Stimulated activated CD4-positive, alpha-beta T cell treated with anti-CD3 and anti-CD28 coated beads, Interleukin-15, amount 100 ng/mL, for 1 hour (primary cell): ENCODE data around the gene RAET1L.
"Not testable (repeated sequence)": the region's sequence is repeated elsewhere in the genome, so short reads cannot be mapped to it uniquely, and the experiment has no call there.

Experiments
- DNase-seq, 2 donors: peaks; one replicate each; pipeline ENCODE4 v3.0.0-alpha.2; 2020; ENCODE audit warnings: low read depth in 1 of 2, low spot score in 1 of 2

Gene RAET1L

GRCh38 chr6:150044621-150045145 lies 19.4 kb upstream of the RAET1L start:
- DNase-seq, result no peak

GRCh38 chr6:150043501-150044412 lies 18.4 kb upstream of the RAET1L start:
- no peak for DNase-seq

- DNase-seq, result no peak
Observed at GRCh38 chr6:150043096-150043495, 17.8 kb upstream of the RAET1L start.

GRCh38 chr6:150038202-150039062 lies 13.1 kb upstream of the RAET1L start:
- DNase-seq, result no peak

GRCh38 chr6:150037526-150038201 lies 12.3 kb upstream of the RAET1L start:
- no peak for DNase-seq

GRCh38 chr6:150036081-150036480 lies 10.7 kb upstream of the RAET1L start:
- DNase-seq, result no peak

- DNase-seq, result no peak
Observed at GRCh38 chr6:150033207-150033771, 8.0 kb upstream of the RAET1L start.

GRCh38 chr6:150032598-150032997 lies 7.3 kb upstream of the RAET1L start:
- no peak for DNase-seq

- no peak for DNase-seq
Observed at GRCh38 chr6:150030611-150031010, 5.3 kb upstream of the RAET1L start.

- no peak for DNase-seq
Observed at GRCh38 chr6:150029749-150030148, 4.4 kb upstream of the RAET1L start.

GRCh38 chr6:150029276-150029675 lies 3.9 kb upstream of the RAET1L start:
- DNase-seq, result no peak

- DNase-seq, result no peak
Observed at GRCh38 chr6:150028799-150029198, 3.5 kb upstream of the RAET1L start.

- DNase-seq, result no peak
Observed at GRCh38 chr6:150027806-150028565, 2.7 kb upstream of the RAET1L start.

GRCh38 chr6:150026976-150027805 lies 1.9 kb upstream of the RAET1L start:
- DNase-seq, result no peak

GRCh38 chr6:150024646-150025155 lies 631 bp downstream of the RAET1L start:
- no peak for DNase-seq

- DNase-seq, result not testable (repeated sequence)
Observed at GRCh38 chr6:150024021-150024420, 1.3 kb downstream of the RAET1L start.

GRCh38 chr6:150021870-150022269 lies 3.5 kb downstream of the RAET1L start:
- DNase-seq, result not testable (repeated sequence)

GRCh38 chr6:150018846-150019580 lies 6.3 kb downstream of the RAET1L start:
- DNase-seq, result no peak
